HG03520 (cell line): ENCODE data around the gene GRM1.

Experiments
- ATAC-seq: cut with Tn5 transposase; IDR thresholded peaks from one replicate; pipeline ENCODE4 v1.9.1; 2021; ENCODE audit warnings: mild to moderate bottlenecking, moderate library complexity; ENCODE audit not compliant: unreplicated experiment

GRM1 gene

DNA sequence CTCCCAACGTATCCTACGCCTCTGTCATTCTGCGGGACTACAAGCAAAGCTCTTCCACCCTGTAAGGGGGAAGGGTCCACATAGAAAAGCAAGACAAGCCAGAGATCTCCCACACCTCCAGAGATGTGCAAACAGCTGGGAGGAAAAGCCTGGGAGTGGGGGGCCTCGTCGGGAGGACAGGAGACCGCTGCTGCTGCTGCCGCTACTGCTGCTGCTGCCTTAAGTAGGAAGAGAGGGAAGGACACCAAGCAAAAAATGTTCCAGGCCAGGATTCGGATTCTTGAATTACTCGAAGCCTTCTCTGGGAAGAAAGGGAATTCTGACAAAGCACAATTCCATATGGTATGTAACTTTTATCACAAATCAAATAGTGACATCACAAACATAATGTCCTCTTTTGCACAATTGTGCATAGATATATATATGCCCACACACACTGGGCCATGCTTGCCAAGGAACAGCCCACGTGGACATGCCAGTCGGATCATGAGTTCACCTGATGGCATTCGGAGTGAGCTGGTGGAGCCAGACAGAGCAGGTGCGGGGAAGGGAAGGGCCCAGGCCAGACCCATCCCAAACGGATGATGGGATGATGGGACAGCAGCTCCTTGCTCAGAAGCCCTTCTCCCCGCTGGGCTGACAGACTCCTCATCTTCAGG is 406.0 kb downstream of the GRM1 start:
- ATAC-seq = no peak

DNA sequence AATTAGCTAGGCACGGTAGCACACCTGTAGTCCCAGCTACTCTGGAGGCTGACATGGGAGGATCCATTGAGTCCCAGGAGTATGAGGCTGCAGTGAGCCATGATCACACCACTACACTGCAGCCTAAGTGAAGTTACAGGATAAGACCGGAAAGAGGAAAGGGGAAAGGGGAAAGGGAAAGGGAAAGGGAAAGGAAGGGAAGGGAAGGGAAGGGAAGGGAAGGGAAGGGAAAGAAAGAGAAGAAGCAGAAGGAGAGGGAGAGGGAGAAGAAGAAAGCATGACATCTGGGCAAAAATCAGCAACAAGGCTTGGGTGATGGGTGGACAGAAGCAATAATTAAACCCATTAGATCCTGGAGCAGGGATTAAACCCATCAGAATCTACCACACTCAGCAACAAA is 413.0 kb downstream of the GRM1 start:
- no peak for ATAC-seq

DNA sequence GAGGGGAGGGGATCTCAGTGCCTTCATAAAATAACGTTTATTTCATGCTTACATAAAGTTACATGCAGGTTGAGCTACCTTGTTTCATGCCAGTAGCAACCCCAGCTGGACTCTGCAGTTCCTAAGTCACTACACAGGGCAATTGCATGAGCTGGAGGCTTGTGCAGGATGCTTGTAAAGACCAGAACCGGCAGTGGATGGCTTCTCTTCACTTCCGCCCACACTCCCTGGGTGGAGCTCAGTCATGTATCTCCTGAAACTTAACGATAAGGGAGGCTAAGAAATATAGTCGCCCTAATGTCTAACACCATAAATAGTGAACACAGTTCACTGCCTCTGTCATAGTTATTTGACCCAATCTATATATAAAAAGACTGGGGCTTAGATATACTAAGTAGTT is 415.3 kb downstream of the GRM1 start:
- no peak for ATAC-seq

DNA sequence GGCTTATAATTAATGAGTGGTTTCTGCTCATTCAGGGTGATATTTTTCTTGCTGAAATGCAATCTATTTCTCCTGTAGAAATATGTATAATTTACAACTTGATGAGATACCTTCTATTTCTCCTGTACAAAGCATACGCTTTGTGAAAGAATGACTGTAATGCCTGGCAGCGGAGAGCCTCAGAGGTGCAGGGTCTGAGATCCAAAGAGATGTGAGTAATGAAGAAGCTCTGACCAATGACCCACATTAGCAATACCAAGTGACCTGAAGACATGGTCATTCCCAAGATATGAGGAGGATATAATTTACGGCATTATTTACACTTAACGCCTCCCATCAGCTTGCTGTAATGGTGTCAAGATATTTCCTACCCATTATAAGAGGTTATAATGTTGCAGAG is 416.4 kb downstream of the GRM1 start:
- ATAC-seq = no peak

DNA sequence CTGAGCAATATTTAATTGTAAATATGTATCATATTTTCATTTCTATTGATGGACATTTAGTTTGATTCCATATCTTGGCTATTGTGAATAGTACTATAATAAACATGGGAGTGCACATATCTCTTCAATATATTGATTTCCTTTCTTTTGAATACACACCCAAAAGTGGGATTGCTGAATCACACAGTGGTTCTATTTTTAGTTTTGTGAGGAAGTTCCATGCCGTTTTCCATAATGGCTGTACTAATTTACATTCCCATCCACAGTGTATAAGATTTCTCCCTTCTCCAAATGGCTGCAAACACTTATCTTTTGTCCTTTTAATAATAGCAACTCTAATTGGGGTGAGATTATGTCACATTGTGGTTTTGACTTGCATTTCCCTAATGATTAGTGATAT is 428.0 kb downstream of the GRM1 start:
- ATAC-seq = no peak

DNA sequence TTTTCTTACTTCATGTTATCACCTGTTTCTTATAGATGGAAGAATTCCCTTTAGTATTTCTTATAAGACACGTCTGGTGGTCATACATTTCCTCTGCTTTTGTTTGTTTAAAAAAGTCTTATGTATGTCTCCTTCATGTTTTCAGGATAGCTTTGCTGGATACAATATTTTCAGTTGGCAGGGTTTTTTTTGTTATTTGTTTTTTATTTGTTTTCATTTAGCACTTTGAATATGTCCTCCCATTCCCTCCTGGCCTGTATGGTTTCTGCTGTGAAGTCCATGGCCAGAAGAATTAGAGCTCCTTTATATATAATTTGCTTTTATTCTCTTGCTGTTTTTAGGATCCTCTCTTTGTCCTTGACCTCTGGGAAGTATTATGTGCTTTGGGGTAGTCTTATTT is 432.1 kb downstream of the GRM1 start:
- ATAC-seq = no peak

DNA sequence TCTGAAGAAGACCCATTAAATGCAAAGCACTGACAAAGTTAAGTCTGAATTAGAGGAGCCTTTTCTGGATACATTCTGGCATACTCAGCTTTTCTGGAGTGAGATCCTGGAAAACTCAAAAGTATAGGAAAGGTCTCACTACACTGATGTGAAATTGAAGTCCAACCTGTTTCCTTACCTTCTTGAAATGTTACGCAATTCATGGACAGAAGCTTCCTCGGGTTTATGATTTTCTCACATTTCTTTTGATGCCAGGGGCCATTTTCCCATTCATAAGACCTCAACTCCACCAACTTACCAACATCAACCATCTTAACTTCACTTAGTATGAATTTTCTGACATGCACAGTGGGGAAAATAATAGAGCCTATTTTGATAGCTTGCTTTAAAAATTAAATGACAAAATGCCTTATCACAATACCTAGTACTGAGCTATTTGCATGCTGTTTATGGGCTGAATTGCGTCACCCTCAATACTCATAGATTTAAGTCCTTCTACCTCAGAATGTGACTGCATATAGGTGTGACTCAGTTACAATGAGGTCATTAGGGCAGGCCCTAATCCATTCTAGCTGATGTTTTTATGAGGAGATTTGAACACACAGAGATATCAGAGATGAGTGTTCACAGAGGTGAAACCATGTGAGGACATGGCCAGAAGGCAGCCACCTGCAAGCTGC is 441.4 kb downstream of the GRM1 start:
- no peak for ATAC-seq

DNA sequence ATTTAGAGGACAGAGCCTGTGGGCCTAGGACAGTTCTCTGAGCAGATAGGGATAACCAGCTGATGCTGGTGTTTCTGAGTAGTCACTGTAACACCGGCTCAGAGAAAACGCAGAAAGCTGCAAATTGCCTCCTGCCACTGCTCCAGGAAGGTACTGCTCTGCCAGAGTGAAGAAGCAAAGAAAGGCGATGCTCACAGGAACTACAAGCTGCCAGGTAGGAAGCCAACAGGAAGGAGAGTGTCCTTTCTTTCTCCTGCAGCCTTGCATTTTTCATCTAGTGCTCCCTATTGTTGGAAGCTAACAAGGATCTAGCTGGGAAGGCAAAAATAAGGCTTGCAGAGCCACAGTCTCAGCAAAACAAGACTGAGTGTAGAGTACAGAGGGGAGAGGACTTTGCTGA is 444.1 kb downstream of the GRM1 start:
- ATAC-seq = no peak

DNA sequence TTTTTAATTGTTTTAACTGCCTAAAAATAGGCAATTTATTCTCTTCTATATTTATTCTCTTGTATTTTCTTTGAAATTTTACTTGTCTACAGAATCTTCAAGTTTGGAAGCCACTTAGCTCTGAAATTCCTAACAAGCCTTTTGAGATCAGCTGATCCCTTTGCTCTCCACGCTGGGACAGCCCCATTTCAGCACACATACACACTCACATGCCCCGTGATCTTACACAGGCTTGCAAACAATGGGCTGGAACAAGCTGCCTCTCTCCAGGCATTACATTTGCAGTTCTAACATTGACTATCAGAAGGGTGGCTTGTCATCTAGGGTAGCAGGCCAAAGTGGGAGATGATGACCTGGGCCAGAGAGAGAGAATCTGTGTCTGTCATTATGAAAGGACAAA is 452.7 kb downstream of the GRM1 start:
- no peak for ATAC-seq

DNA sequence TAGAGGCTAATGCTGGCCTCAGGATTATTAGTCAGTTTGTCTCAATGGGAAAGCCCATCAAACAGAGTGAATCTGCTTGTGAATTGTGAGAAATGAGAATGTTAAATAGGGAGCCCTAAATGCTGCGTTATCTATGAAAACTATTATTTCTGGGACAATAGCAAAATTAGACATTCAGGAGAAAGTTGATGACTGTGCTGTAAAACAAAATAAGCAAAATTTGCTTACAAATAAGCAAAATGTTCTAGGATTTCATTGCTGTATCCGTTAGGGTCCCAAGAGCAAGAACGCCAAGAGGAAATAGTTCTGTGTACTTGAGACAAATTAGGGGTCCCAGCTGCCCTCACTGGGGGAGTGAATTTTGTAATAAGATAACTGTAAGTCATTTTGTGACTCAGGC is 455.5 kb downstream of the GRM1 start:
- ATAC-seq = no peak
